ENCODE measurements around the gene OBSL1.

DNA sequence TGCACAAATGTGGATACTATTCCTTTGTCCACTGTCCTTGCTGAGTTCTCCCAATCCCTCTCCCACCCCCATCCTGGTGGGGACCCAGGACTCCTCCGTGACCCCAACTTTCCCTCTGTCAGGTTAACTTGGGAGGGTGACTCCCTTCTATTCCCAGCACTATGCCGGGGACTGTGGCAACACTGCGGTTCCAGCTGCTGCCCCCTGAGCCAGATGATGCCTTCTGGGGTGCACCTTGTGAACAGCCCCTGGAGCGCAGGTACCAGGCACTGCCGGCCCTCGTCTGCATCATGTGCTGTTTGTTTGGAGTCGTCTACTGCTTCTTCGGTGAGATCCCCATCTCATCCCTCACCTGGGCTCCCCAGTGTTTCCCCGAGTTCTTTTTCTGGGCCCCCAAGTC lies 26.8 kb downstream of the OBSL1 start:
- no peak for TF ChIP-seq POLR2A (IDR thresholded peaks at IDR 0.05)
- TF ChIP-seq, protein P1, sequence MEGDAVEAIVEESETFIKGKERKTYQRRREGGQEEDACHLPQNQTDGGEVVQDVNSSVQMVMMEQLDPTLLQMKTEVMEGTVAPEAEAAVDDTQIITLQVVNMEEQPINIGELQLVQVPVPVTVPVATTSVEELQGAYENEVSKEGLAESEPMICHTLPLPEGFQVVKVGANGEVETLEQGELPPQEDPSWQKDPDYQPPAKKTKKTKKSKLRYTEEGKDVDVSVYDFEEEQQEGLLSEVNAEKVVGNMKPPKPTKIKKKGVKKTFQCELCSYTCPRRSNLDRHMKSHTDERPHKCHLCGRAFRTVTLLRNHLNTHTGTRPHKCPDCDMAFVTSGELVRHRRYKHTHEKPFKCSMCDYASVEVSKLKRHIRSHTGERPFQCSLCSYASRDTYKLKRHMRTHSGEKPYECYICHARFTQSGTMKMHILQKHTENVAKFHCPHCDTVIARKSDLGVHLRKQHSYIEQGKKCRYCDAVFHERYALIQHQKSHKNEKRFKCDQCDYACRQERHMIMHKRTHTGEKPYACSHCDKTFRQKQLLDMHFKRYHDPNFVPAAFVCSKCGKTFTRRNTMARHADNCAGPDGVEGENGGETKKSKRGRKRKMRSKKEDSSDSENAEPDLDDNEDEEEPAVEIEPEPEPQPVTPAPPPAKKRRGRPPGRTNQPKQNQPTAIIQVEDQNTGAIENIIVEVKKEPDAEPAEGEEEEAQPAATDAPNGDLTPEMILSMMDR (IDR thresholded peaks at IDR 0.05) = no peak
- TF ChIP-seq POLR2AphosphoS5 (IDR thresholded peaks at IDR 0.05) = no peak

All from upper lobe of left lung (tissue), 4 donors.